Right kidney (tissue), 1 donor: Measurements from ENCODE around the gene ZNF185.

ENCODE experiments used
- DNase-seq: peaks from one replicate; pipeline ENCODE4 v3.0.0-alpha.2; 2016

The ZNF185 gene

GRCh38 chrX:152917656-152918579, 20.1 kb downstream of the ZNF185 start:
- DNase-seq = no peak

- DNase-seq = no peak
Observed at GRCh38 chrX:152918707-152919106, 20.8 kb downstream of the ZNF185 start.

GRCh38 chrX:152923599-152923998, 25.7 kb downstream of the ZNF185 start:
- DNase-seq = no peak

GRCh38 chrX:152925835-152926234, 28.0 kb downstream of the ZNF185 start:
- DNase-seq = no peak

GRCh38 chrX:152926279-152926678, 28.4 kb downstream of the ZNF185 start:
- DNase-seq = no peak

GRCh38 chrX:152926923-152927322, 29.1 kb downstream of the ZNF185 start:
- DNase-seq = no peak

GRCh38 chrX:152927858-152928760, 30.2 kb downstream of the ZNF185 start:
- DNase-seq = no peak

- DNase-seq = no peak
Observed at GRCh38 chrX:152928761-152929400, 31.0 kb downstream of the ZNF185 start.

GRCh38 chrX:152929898-152930297, 32.0 kb downstream of the ZNF185 start:
- no peak for DNase-seq

- no peak for DNase-seq
Observed at GRCh38 chrX:152930516-152930915, 32.6 kb downstream of the ZNF185 start.

- DNase-seq = no peak
Observed at GRCh38 chrX:152932144-152932543, 34.3 kb downstream of the ZNF185 start.

GRCh38 chrX:152932598-152933175, 34.8 kb downstream of the ZNF185 start:
- no peak for DNase-seq

- DNase-seq = no peak
Observed at GRCh38 chrX:152936306-152936705, 38.4 kb downstream of the ZNF185 start.

- DNase-seq = no peak
Observed at GRCh38 chrX:152937236-152937635, 39.4 kb downstream of the ZNF185 start.

- DNase-seq = peak; percentile 83
Observed at GRCh38 chrX:152941328-152942076, 43.6 kb downstream of the ZNF185 start.

- DNase-seq = no peak
Observed at GRCh38 chrX:152942077-152942442, 44.2 kb downstream of the ZNF185 start.

GRCh38 chrX:152943826-152944225, 46.0 kb downstream of the ZNF185 start:
- no peak for DNase-seq

- DNase-seq = no peak
Observed at GRCh38 chrX:152945021-152945979, 47.4 kb downstream of the ZNF185 start.

GRCh38 chrX:152946681-152947080, 48.8 kb downstream of the ZNF185 start:
- no peak for DNase-seq
